Small intestine (tissue), 7 donors: Measurements from ENCODE around the gene FNDC1. TPM values are rescaled to one million over a fixed set of nuclear protein-coding genes. Genes with fewer than 3 reads are reported as not detected.
"Not testable (repeated sequence)": the region's sequence is repeated elsewhere in the genome, so short reads cannot be mapped to it uniquely, and the experiment has no call there.

Experiments used
- DNase-seq, 2 donors: peaks; one replicate each; pipeline versions ENCODE4 v3.0.0 to v3.0.0-alpha.2; 2013
- FAIRE-seq: peaks from 2 replicates; lab custom pipeline; 2012; peaks lifted over from hg19 to GRCh38; lab: Jason Lieb, UNC
- H3K27ac ChIP-seq, 3 donors: one replicate each; pipeline ENCODE4 v1.5.1; 2013; ENCODE audit warnings: low read length in 2 of 3, mild to moderate bottlenecking in 2 of 3, control low read depth in 1 of 3, inconsistent platforms in 1 of 3, low read depth in 1 of 3, moderate library complexity in 1 of 3
- H3K27me3 ChIP-seq, 3 donors: one replicate each; pipeline ENCODE4 v1.6.1; 2013; ENCODE audit warnings: low read length in 3 of 3, inconsistent platforms in 1 of 3; ENCODE audit not compliant: control insufficient read depth in 3 of 3, insufficient read depth in 3 of 3
- H3K36me3 ChIP-seq, 3 donors: one replicate each; pipeline ENCODE4 v1.6.1; 2013; ENCODE audit warnings: low read length in 3 of 3, inconsistent platforms in 1 of 3, low read depth in 1 of 3, mild to moderate bottlenecking in 1 of 3, moderate library complexity in 1 of 3; ENCODE audit not compliant: control insufficient read depth in 3 of 3, insufficient read depth in 2 of 3
- H3K4me1 ChIP-seq, 3 donors: one replicate each; pipeline ENCODE4 v1.6.1; 2013; ENCODE audit warnings: low read length in 2 of 3, inconsistent platforms in 1 of 3, low read depth in 1 of 3, mild to moderate bottlenecking in 1 of 3, moderate library complexity in 1 of 3; ENCODE audit not compliant: control insufficient read depth in 3 of 3, insufficient read depth in 2 of 3
- H3K4me3 ChIP-seq, 3 donors: one replicate each; pipeline ENCODE4 v1.5.1; 2013; ENCODE audit warnings: low read length in 3 of 3, control low read depth in 1 of 3, inconsistent platforms in 1 of 3, low read depth in 1 of 3, mild to moderate bottlenecking in 1 of 3, moderate library complexity in 1 of 3
- H3K9me3 ChIP-seq, 2 donors: one replicate each; pipeline ENCODE4 v1.6.1; 2013; ENCODE audit warnings: low read depth in 1 of 2, low read length in 1 of 2; ENCODE audit not compliant: control insufficient read depth in 2 of 2, insufficient read depth in 1 of 2
- WGBS, 3 donors: extraction: QIAGEN DNeasy Blood & Tissue Kit; methylation state at CpG; one replicate each; pipeline ENCODE4 v1.1.7; 2013; 5-methylcytosine and 5-hydroxymethylcytosine counted together
- polyA plus RNA-seq, 4 donors: library from polyadenylated mRNA; stranded (reverse) in 3 of 4; unstranded in 1 of 4; fragments of 200-250 nt in 3 of 4; fragments of 120-200 nt in 1 of 4; gene quantifications; one replicate each; pipeline versions ENCODE4 v1.2.1 to v1.2.3, GENCODE V29; 2013
- donor health status: healthy with polysubstance abuse.
- donor health status: control.
- donor health status: control.
- donor health status: Bipolar disorder and iron deficiency.
- donor health status: healthy.

Gene FNDC1
- polyA plus RNA-seq, 4 donors, result 0.27 to 30.6 (median 0.28) TPM; not detected in 1

- WGBS, 3 donors, result 46 to 60% (median 59%) methylated on average over 10 of the region's 10 CpGs
- Histone ChIP-seq H3K9me3 (no peaks in the 10 kb centered on the region), H3K4me1 (no peaks in the 10 kb centered on the region), H3K36me3 (no peaks in the 10 kb centered on the region), H3K4me3 (no peak overlapping the region), H3K27ac (no peak overlapping the region), H3K27me3 (no peaks in the 10 kb centered on the region)
- no peak for FAIRE-seq
- peak in 1 of 2 donors; percentile 1 for DNase-seq
Measured at GRCh38 chr6:159279790-159280277, 110.6 kb downstream of the FNDC1 start.

GRCh38 chr6:159282421-159282820 is 113.2 kb downstream of the FNDC1 start:
- FAIRE-seq (no peak), DNase-seq (no peak)
- Histone ChIP-seq H3K36me3 (no peaks in the 10 kb centered on the region), H3K4me1 (no peaks in the 10 kb centered on the region), H3K27ac (no peak overlapping the region), H3K4me3 (no peak overlapping the region), H3K9me3 (no peaks in the 10 kb centered on the region), H3K27me3 (no peaks in the 10 kb centered on the region)
- 31 to 55% (median 33%) methylated on average over 5 of the region's 5 CpGs for WGBS, 3 donors

GRCh38 chr6:159284661-159285060 is 115.5 kb downstream of the FNDC1 start:
- FAIRE-seq, H3K9me3 ChIP-seq, DNase-seq: not testable (repeated sequence)

GRCh38 chr6:159298840-159299239 is 129.6 kb downstream of the FNDC1 start:
- no peak for FAIRE-seq

More at GRCh38 chr6:159284661-159285060, 115.5 kb downstream of the FNDC1 start:
- not testable (repeated sequence) for H3K27me3 ChIP-seq, H3K4me1 ChIP-seq, H3K27ac ChIP-seq, H3K4me3 ChIP-seq, H3K36me3 ChIP-seq

GRCh38 chr6:159299566-159299965 is 130.4 kb downstream of the FNDC1 start:
- Histone ChIP-seq H3K4me1 (no peaks in the 10 kb centered on the region), H3K9me3 (no peaks in the 10 kb centered on the region), H3K27ac (no peak overlapping the region), H3K36me3 (no peaks in the 10 kb centered on the region), H3K4me3 (no peak overlapping the region), H3K27me3 (peaks cover 0 to 3% (median 0%) of the 10 kb centered on the region in 3 donors)
- no peak for DNase-seq
- WGBS, 3 donors, result 59 to 74% (median 59%) methylated on average over 2 of the region's 2 CpGs
- no peak for FAIRE-seq

More at GRCh38 chr6:159298840-159299239, 129.6 kb downstream of the FNDC1 start:
- H3K27ac ChIP-seq, result no peak overlapping the region
- H3K4me1 ChIP-seq, result no peaks in the 10 kb centered on the region
- H3K27me3 ChIP-seq, result peaks cover 0 to 3% (median 0%) of the 10 kb centered on the region in 3 donors
- H3K36me3 ChIP-seq, result no peaks in the 10 kb centered on the region
- no peaks in the 10 kb centered on the region for H3K9me3 ChIP-seq
- H3K4me3 ChIP-seq, result no peak overlapping the region
- WGBS, 3 donors, result 79 to 93% (median 89%) methylated on average over 5 of the region's 5 CpGs
- no peak for DNase-seq

GRCh38 chr6:159301277-159301676 is 132.1 kb downstream of the FNDC1 start:
- Histone ChIP-seq H3K4me1 (no peaks in the 10 kb centered on the region), H3K27me3 (peaks cover 0 to 3% (median 0%) of the 10 kb centered on the region in 3 donors), H3K27ac (no peak overlapping the region), H3K36me3 (no peaks in the 10 kb centered on the region), H3K9me3 (no peaks in the 10 kb centered on the region), H3K4me3 (no peak overlapping the region)
- WGBS, 3 donors, result 43 to 80% (median 51%) methylated on average over 5 of the region's 5 CpGs
- DNase-seq (no peak), FAIRE-seq (no peak)

- 83 to 84% (median 84%) methylated on average over 7 of the region's 7 CpGs for WGBS, 3 donors
- H3K27me3 ChIP-seq, result peaks cover 0 to 3% (median 0%) of the 10 kb centered on the region in 3 donors
- DNase-seq (no peak), FAIRE-seq (no peak)
- no peaks in the 10 kb centered on the region for H3K4me1 ChIP-seq
- no peak overlapping the region for H3K27ac ChIP-seq
- no peaks in the 10 kb centered on the region for H3K9me3 ChIP-seq
- H3K4me3 ChIP-seq, result no peak overlapping the region
- H3K36me3 ChIP-seq, result no peaks in the 10 kb centered on the region
Measured at GRCh38 chr6:159301810-159302593, 132.8 kb downstream of the FNDC1 start.

- no peak overlapping the region for H3K4me3 ChIP-seq
- no peaks in the 10 kb centered on the region for H3K36me3 ChIP-seq
- H3K4me1 ChIP-seq, result no peaks in the 10 kb centered on the region
- peaks cover 0 to 3% (median 0%) of the 10 kb centered on the region in 3 donors for H3K27me3 ChIP-seq
- no peaks in the 10 kb centered on the region for H3K9me3 ChIP-seq
- WGBS, 3 donors, result 69 to 76% (median 76%) methylated on average over 5 of the region's 5 CpGs
- FAIRE-seq, result no peak
- H3K27ac ChIP-seq, result no peak overlapping the region
- no peak for DNase-seq
Measured at GRCh38 chr6:159302594-159302992, 133.4 kb downstream of the FNDC1 start.
